Endothelial cell of umbilical vein (primary cell): Measurements from ENCODE around the gene MCRIP2. TPM values are rescaled to one million over a fixed set of nuclear protein-coding genes. Genes with fewer than 3 reads are reported as not detected.

Experiments used
- BruUV-seq: library from RNA; stranded (reverse); fragments of 400-500 nt; replicated peaks from 2 replicates; lab custom pipeline; 2021; lab: Mats Ljungman, UMichigan
- CTCF ChIA-PET: fragments of 300-600, 350-600 bp; sonication (Branson Sonifier 250); formaldehyde crosslinking; loops from one replicate; lab custom pipeline; 2021; ENCODE audit warnings: antibody characterized with exemption, inconsistent platforms; lab: Charles Lee
- POLR2A ChIA-PET: fragments of 300-600, 350-600 bp; sonication (Branson Sonifier 250); formaldehyde crosslinking; loops from one replicate; lab custom pipeline; 2021; ENCODE audit warnings: antibody characterized with exemption, inconsistent platforms; lab: Charles Lee
- DNase-seq: peaks from one replicate; pipeline ENCODE4 v3.0.0-alpha.2; 2011; ENCODE audit warnings: low read depth, low spot score
- FAIRE-seq: peaks from 2 replicates; lab custom pipeline; 2011; peaks lifted over from hg19 to GRCh38; lab: Jason Lieb, UNC
- H2AFZ ChIP-seq: 2 replicates; pipeline ENCODE4 v1.6.0; 2012; ENCODE audit warnings: low read depth, low read length, control low read depth, inconsistent platforms
- H3K27ac ChIP-seq: 2 replicates; pipeline ENCODE4 v1.5.1; 2011; ENCODE audit warnings: low read depth, mild to moderate bottlenecking, control low read depth, low read length, moderate library complexity; ENCODE audit not compliant: insufficient read depth
- H3K27me3 ChIP-seq, 2 experiments: 2 replicates each; pipeline versions ENCODE4 v1.6.0 to v1.6.1; 2011; ENCODE audit warnings: low read length in 2 of 2, mixed read lengths in 1 of 2; ENCODE audit not compliant: control insufficient read depth in 2 of 2, insufficient read depth in 2 of 2
- H3K36me3 ChIP-seq, 2 experiments: 2 replicates in 1 of 2; 3 replicates in 1 of 2; pipeline ENCODE4 v1.5.1; 2011; ENCODE audit warnings: low read length in 2 of 2, mild to moderate bottlenecking in 1 of 2, moderate library complexity in 1 of 2; ENCODE audit not compliant: control insufficient read depth in 2 of 2, insufficient read depth in 2 of 2; ENCODE audit errors: extremely low read depth in 1 of 2
- H3K4me1 ChIP-seq: 3 replicates; pipeline ENCODE4 v1.5.1; 2011; ENCODE audit warnings: mild to moderate bottlenecking, low read length; ENCODE audit not compliant: control insufficient read depth, insufficient read depth; ENCODE audit errors: extremely low read depth
- H3K4me2 ChIP-seq: 2 replicates; pipeline ENCODE4 v1.6.1; 2011; ENCODE audit warnings: low read length, control low read depth, mixed read lengths; ENCODE audit not compliant: insufficient read depth
- H3K4me3 ChIP-seq, 3 experiments: fragments of 200-600 bp in 1 of 3; sonication (generic), shearing (Covaris generic) in 1 of 3; replicated peaks in 1 of 3; 2 replicates each; pipeline ENCODE4 v1.5.1; 2011 to 2016; ENCODE audit warnings: control low read depth in 3 of 3, low read length in 3 of 3, mild to moderate bottlenecking in 2 of 3, inconsistent platforms in 1 of 3, low read depth in 1 of 3, moderate library complexity in 1 of 3; ENCODE audit not compliant: insufficient read depth in 1 of 3
- H3K79me2 ChIP-seq: 2 replicates; pipeline ENCODE4 v1.6.0; 2012; ENCODE audit warnings: low read length, inconsistent platforms; ENCODE audit not compliant: control insufficient read depth, insufficient read depth
- H3K9ac ChIP-seq: replicated peaks from 2 replicates; pipeline ENCODE3; 2011; ENCODE audit warnings: low read length, control low read depth; ENCODE audit not compliant: insufficient read depth; ENCODE audit errors: extremely low read depth
- H3K9me1 ChIP-seq: replicated peaks from 3 replicates; pipeline ENCODE4 v1.6.0; 2011; ENCODE audit warnings: mild to moderate bottlenecking, low read length; ENCODE audit not compliant: control insufficient read depth, insufficient read depth; ENCODE audit errors: extremely low read depth
- H3K9me3 ChIP-seq: replicated peaks from 2 replicates; pipeline ENCODE4 v1.5.1; 2012; ENCODE audit warnings: low read length, inconsistent platforms; ENCODE audit not compliant: control insufficient read depth, insufficient read depth
- H4K20me1 ChIP-seq: replicated peaks from 2 replicates; pipeline ENCODE3; 2011; ENCODE audit warnings: mild to moderate bottlenecking, low read length; ENCODE audit not compliant: control insufficient read depth, insufficient read depth; ENCODE audit errors: extremely low read depth
- CTCF ChIP-seq, 2 donors: IDR thresholded peaks; 1 replicate in 1 of 2; 2 replicates in 1 of 2; pipeline ENCODE4 v1.5.1; 2011; ENCODE audit warnings: low read length in 2 of 2, mild to moderate bottlenecking in 2 of 2, moderate library complexity in 2 of 2, control low read depth in 1 of 2, inconsistent platforms in 1 of 2, low read depth in 1 of 2; ENCODE audit not compliant: insufficient read depth in 1 of 2; ENCODE audit errors: extremely low read depth in 1 of 2
- EZH2 ChIP-seq: IDR thresholded peaks from 2 replicates; pipeline ENCODE4 v1.6.1; 2012; ENCODE audit warnings: borderline replicate concordance, low read depth, mild to moderate bottlenecking, moderate library complexity, low read length, inconsistent platforms; ENCODE audit not compliant: severe bottlenecking
- FOS ChIP-seq: IDR thresholded peaks from 2 replicates; pipeline ENCODE4 v1.6.1; 2011; ENCODE audit warnings: mild to moderate bottlenecking, low read length, moderate library complexity, borderline replicate concordance; ENCODE audit not compliant: insufficient read depth
- GATA2 ChIP-seq: IDR thresholded peaks from 2 replicates; pipeline ENCODE4 v1.7.0; 2011; ENCODE audit warnings: low read depth, mild to moderate bottlenecking, moderate library complexity, mixed read lengths, low read length; ENCODE audit not compliant: insufficient read length, insufficient read depth
- JUN ChIP-seq: IDR thresholded peaks from 2 replicates; pipeline ENCODE4 v1.6.1; 2011; ENCODE audit warnings: borderline replicate concordance, low read depth; ENCODE audit not compliant: insufficient read length, insufficient read depth
- MAX ChIP-seq: IDR thresholded peaks from 2 replicates; pipeline ENCODE4 v1.6.1; 2011; ENCODE audit not compliant: insufficient read depth, insufficient read length
- MYC ChIP-seq: IDR thresholded peaks from one replicate; pipeline ENCODE4 v1.6.1; 2011; ENCODE audit warnings: mild to moderate bottlenecking, low read depth, low read length
- POLR2A ChIP-seq: IDR thresholded peaks from 2 replicates; pipeline ENCODE4 v1.6.1; 2012; ENCODE audit warnings: low read depth, mild to moderate bottlenecking, control low read depth, low read length
- POLR2AphosphoS5 ChIP-seq: IDR thresholded peaks from 2 replicates; pipeline ENCODE4 v1.6.1; 2012; ENCODE audit warnings: low read depth, mild to moderate bottlenecking, control low read depth, low read length, moderate library complexity; ENCODE audit not compliant: insufficient read depth
- dilution Hi-C: fragments of 300-500 bp; cut with MboI; formaldehyde crosslinking; loops from one replicate; pipeline ENCODE4 v1.15.0; 2019; ENCODE audit warnings: low sequenced_read_pairs; ENCODE audit not compliant: extremely low pct_ligation_motif_present
- intact Hi-C: fragments of 100-400 bp; cut with micrococcal nuclease; formaldehyde crosslinking; loops from one replicate; pipeline ENCODE4 v1.10.0; 2022
- polyA plus RNA-seq, 4 experiments: library from polyadenylated mRNA; depleted of rRNA in 3 of 4; stranded (reverse) in 3 of 4; unstranded in 1 of 4; fragments of >200 nt; gene quantifications; 2 replicates each; pipeline versions ENCODE4 v1.2.1 to v1.2.3, GENCODE V29; 2011 to 2012; ENCODE audit warnings: missing spikeins in 1 of 4
- total RNA-seq: library from RNA; stranded (reverse); gene quantifications from 2 replicates; pipeline ENCODE4 v1.2.3, GENCODE V29; 2021

Gene MCRIP2
- total and polyA plus RNA-seq, 2 donors (not counting 3 experiments of a cell fraction or from before 2014, with no cell fraction given): 17.1 to 18.9 TPM

- intact Hi-C loops: loop anchor here (1.0 kb wide), 5 partner anchors 11 to 268 kb away; partner anchors contain the start of gene WDR90
- Histone ChIP-seq H2AFZ (peak overlapping the region; percentile 25), H3K4me3 (no peak overlapping the region), H3K4me1 (no peaks in the 10 kb centered on the region), H3K9ac (no peak overlapping the region), H3K36me3 (peaks cover 0 to 3% of the 10 kb centered on the region in 2 experiments), H3K4me2 (no peak overlapping the region), H3K27ac (no peak overlapping the region), H3K9me1 (no peaks in the 10 kb centered on the region), H3K79me2 (no peaks in the 10 kb centered on the region), H4K20me1 (no peaks in the 10 kb centered on the region), H3K27me3 (no peaks in the 10 kb centered on the region), H3K9me3 (no peaks in the 10 kb centered on the region)
- DNase-seq: no peak
- dilution Hi-C loops: no loop called here
- TF ChIP-seq JUN: no peak
- no peak for FAIRE-seq
- POLR2A ChIA-PET: no interaction called here
- CTCF ChIA-PET: interaction anchor here (1.0 to 1.9 kb wide), 10 partner anchors 9 to 134 kb away, joined by 3 to 16 read pairs (median 3); partner anchors contain the start of genes METTL26 and WDR90
- no TSS peak for BruUV-seq
These were observed 18.5 kb downstream of the MCRIP2 start for GRCh38 chr16:660132-660458.

- dilution Hi-C loops: no loop called here
- Histone ChIP-seq H4K20me1 (no peaks in the 10 kb centered on the region), H3K79me2 (no peaks in the 10 kb centered on the region), H3K4me1 (no peaks in the 10 kb centered on the region), H3K4me2 (no peak overlapping the region), H3K9me1 (no peaks in the 10 kb centered on the region), H2AFZ (peak overlapping the region; percentile 25), H3K27ac (no peak overlapping the region), H3K9ac (no peak overlapping the region), H3K4me3 (peak overlapping the region in 1 of 3 experiments; percentile 11), H3K36me3 (peaks cover 0 to 3% of the 10 kb centered on the region in 2 experiments), H3K9me3 (no peaks in the 10 kb centered on the region), H3K27me3 (no peaks in the 10 kb centered on the region)
- no TSS peak for BruUV-seq
- POLR2A ChIA-PET: interaction anchor here (0.7 kb wide), 1 partner anchor 12 kb away, joined by 3 read pairs; no protein-coding TSS in a partner anchor
- FAIRE-seq (peak; percentile 96), DNase-seq (peak; percentile 88)
- CTCF ChIA-PET: interaction anchor here (0.7 to 1.9 kb wide), 10 partner anchors 9 to 134 kb away, joined by 3 to 16 read pairs (median 3); partner anchors contain the start of genes METTL26 and WDR90
- TF ChIP-seq FOS: no peak
- TF ChIP-seq POLR2A: peak; percentile 56
- peak; percentile 59 for TF ChIP-seq MAX
- TF ChIP-seq MYC: no peak
- no peak for TF ChIP-seq GATA2
- TF ChIP-seq JUN: no peak
- TF ChIP-seq POLR2AphosphoS5: peak; percentile 54
- TF ChIP-seq CTCF (IDR thresholded peaks at IDR 0.05; ENCODE audit: extremely low read depth in 1 of 2, insufficient read depth in 1 of 2, low read depth in 1 of 2, low read length in 2 of 2): peak; percentile 38 to 74
- no peak for TF ChIP-seq EZH2
- intact Hi-C loops: loop anchor here (1.0 kb wide), 5 partner anchors 11 to 268 kb away; partner anchors contain the start of gene WDR90
These were observed 19.0 kb downstream of the MCRIP2 start for GRCh38 chr16:660459-661183.
